ENCODE measurements around the gene ICAM4. TPM values are rescaled to one million over a fixed set of nuclear protein-coding genes. Genes with fewer than 3 reads are reported as not detected.

ICAM4 gene
- total RNA-seq, 2 experiments from 2014 or later, result 0.52 to 0.70 TPM

DNA sequence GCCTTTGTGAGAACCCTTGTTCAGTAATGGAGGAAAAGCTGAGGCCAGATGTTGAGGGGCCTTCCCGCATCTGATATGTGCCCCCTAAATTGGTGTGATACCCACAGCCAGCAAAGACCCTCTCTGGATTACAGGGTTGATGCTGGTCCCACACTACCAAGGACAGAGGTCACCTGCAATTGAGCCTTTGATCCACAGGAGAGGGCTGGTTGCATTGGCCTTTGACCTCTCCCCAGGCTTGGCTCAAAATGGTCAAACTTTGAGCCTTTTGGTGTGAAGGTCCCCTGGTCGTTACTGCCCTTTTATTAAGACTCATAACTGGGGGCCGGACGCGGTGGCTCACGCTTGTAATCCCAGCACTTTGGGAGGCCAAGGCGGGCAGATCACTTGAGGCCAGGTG lies 43.1 kb upstream of the ICAM4 start:
- DNase-seq (no peak), ATAC-seq (ENCODE audit: poor library complexity) (no peak)
- Mint-ChIP-seq H3K27me3 (no peaks in the 10 kb centered on the region), H3K27ac (no peak overlapping the region), H3K4me1 (ENCODE audit: low read depth) (no peaks in the 10 kb centered on the region), H3K9me3 (no peaks in the 10 kb centered on the region), H3K36me3 (ENCODE audit: low read depth) (no peaks in the 10 kb centered on the region), H3K4me3 (no peak overlapping the region)
- Histone ChIP-seq H3K27ac (ENCODE audit: low read depth in 1 of 2, low read length in 2 of 2) (no peak overlapping the region), H3K36me3 (ENCODE audit: insufficient read depth, low read length) (no peaks in the 10 kb centered on the region), H3K9me3 (ENCODE audit: control insufficient read depth in 1 of 2, insufficient read depth in 1 of 2, low read length in 2 of 2) (no peaks in the 10 kb centered on the region), H3K4me3 (ENCODE audit: low read length) (no peak overlapping the region), H3K27me3 (ENCODE audit: control insufficient read depth in 1 of 2, insufficient read depth in 2 of 2, low read length in 2 of 2) (no peaks in the 10 kb centered on the region), H3K4me1 (ENCODE audit: insufficient read depth, low read length) (no peaks in the 10 kb centered on the region)
- ChIA-PET CTCF (no interaction called here), POLR2A (no interaction called here)
- intact Hi-C loops (cut with DNase I, micrococcal nuclease), result no loop called here
- TF ChIP-seq, protein P1, sequence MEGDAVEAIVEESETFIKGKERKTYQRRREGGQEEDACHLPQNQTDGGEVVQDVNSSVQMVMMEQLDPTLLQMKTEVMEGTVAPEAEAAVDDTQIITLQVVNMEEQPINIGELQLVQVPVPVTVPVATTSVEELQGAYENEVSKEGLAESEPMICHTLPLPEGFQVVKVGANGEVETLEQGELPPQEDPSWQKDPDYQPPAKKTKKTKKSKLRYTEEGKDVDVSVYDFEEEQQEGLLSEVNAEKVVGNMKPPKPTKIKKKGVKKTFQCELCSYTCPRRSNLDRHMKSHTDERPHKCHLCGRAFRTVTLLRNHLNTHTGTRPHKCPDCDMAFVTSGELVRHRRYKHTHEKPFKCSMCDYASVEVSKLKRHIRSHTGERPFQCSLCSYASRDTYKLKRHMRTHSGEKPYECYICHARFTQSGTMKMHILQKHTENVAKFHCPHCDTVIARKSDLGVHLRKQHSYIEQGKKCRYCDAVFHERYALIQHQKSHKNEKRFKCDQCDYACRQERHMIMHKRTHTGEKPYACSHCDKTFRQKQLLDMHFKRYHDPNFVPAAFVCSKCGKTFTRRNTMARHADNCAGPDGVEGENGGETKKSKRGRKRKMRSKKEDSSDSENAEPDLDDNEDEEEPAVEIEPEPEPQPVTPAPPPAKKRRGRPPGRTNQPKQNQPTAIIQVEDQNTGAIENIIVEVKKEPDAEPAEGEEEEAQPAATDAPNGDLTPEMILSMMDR (IDR thresholded peaks at IDR 0.05), result no peak

DNA sequence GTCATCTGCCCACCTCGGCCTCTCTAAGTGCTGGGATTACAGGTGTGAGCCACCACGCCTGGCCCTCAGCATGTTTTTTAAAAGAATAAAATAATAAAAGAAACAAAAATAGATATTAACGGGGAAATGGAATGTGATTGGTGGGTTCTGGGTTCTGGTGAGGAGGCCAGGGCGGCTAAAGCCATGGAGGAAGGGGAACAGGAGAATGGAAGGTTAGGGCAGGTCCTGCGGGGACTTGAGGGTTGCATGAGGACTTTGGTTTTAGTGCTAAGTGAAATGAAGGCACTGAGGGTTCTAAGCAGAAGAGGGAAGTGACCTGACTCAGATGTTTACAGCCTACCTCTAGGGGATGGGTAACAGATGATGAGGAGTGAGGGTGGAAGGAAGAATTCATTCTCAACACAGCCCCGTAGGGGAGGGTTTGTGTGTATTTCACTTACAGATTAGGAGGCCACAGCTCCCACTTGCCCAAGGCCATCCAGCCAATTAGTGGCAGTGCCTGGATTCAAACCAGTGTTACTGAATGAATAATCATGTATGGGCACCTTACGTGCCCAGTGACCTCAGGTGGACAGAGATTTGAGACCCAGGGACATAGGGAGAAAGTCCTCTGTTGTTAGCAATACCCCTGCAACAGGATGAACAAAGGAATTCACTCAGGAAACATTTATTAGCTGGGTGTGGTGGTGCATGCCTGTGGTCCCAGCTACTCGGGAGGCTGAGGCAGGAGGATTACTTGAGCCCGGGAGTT lies 41.4 kb upstream of the ICAM4 start:
- no peak overlapping the region for H3K4me3 Mint-ChIP-seq
- H3K27me3 Mint-ChIP-seq, result no peaks in the 10 kb centered on the region
- no peaks in the 10 kb centered on the region for H3K36me3 Mint-ChIP-seq (ENCODE audit: low read depth)
- no peak overlapping the region for H3K27ac Mint-ChIP-seq
- POLR2A ChIA-PET, result no interaction called here
- TF ChIP-seq, protein P1 (IDR thresholded peaks at IDR 0.05), result no peak
- intact Hi-C loops (cut with DNase I, micrococcal nuclease), result no loop called here
- H3K9me3 Mint-ChIP-seq, result no peaks in the 10 kb centered on the region
- CTCF ChIA-PET, result interaction anchor here (1.4 kb wide), 1 partner anchor 19 kb away, joined by 3 read pairs; no protein-coding TSS in a partner anchor
- Histone ChIP-seq H3K4me1 (ENCODE audit: insufficient read depth, low read length) (peaks cover 5% of the 10 kb centered on the region), H3K9me3 (ENCODE audit: control insufficient read depth in 1 of 2, insufficient read depth in 1 of 2, low read length in 2 of 2) (no peaks in the 10 kb centered on the region), H3K36me3 (ENCODE audit: insufficient read depth, low read length) (no peaks in the 10 kb centered on the region), H3K27me3 (ENCODE audit: control insufficient read depth in 1 of 2, insufficient read depth in 2 of 2, low read length in 2 of 2) (no peaks in the 10 kb centered on the region), H3K4me3 (ENCODE audit: low read length) (no peak overlapping the region), H3K27ac (ENCODE audit: low read depth in 1 of 2, low read length in 2 of 2) (no peak overlapping the region)
- ATAC-seq (ENCODE audit: poor library complexity) (no peak), DNase-seq (no peak)
- H3K4me1 Mint-ChIP-seq (ENCODE audit: low read depth), result peaks cover 5% of the 10 kb centered on the region

GRCh38 chr19:10246511-10246910 lies 40.2 kb upstream of the ICAM4 start:
- H3K9me3 Mint-ChIP-seq, result no peaks in the 10 kb centered on the region
- Histone ChIP-seq H3K9me3 (ENCODE audit: control insufficient read depth in 1 of 2, insufficient read depth in 1 of 2, low read length in 2 of 2) (no peaks in the 10 kb centered on the region), H3K27ac (ENCODE audit: low read depth in 1 of 2, low read length in 2 of 2) (no peak overlapping the region), H3K27me3 (ENCODE audit: control insufficient read depth in 1 of 2, insufficient read depth in 2 of 2, low read length in 2 of 2) (no peaks in the 10 kb centered on the region), H3K4me1 (ENCODE audit: insufficient read depth, low read length) (peaks cover 15% of the 10 kb centered on the region), H3K36me3 (ENCODE audit: insufficient read depth, low read length) (no peaks in the 10 kb centered on the region), H3K4me3 (ENCODE audit: low read length) (no peak overlapping the region)
- H3K4me3 Mint-ChIP-seq, result no peak overlapping the region
- ATAC-seq (ENCODE audit: poor library complexity) (no peak), DNase-seq (no peak)
- H3K4me1 Mint-ChIP-seq (ENCODE audit: low read depth), result peaks cover 6% of the 10 kb centered on the region
- CTCF ChIA-PET, result interaction anchor here (1.4 kb wide), 1 partner anchor 20 kb away, joined by 3 read pairs; no protein-coding TSS in a partner anchor
- TF ChIP-seq, protein P1 (IDR thresholded peaks at IDR 0.05), result no peak
- intact Hi-C loops (cut with DNase I, micrococcal nuclease), result no loop called here
- POLR2A ChIA-PET, result no interaction called here
- H3K36me3 Mint-ChIP-seq (ENCODE audit: low read depth), result no peaks in the 10 kb centered on the region
- no peak overlapping the region for H3K27ac Mint-ChIP-seq
- H3K27me3 Mint-ChIP-seq, result no peaks in the 10 kb centered on the region

Measured in CD4-positive, alpha-beta T cell (primary cell).